GM21367 (cell line): Measurements from ENCODE around the gene TRIP6.

ENCODE experiments used
- ATAC-seq: cut with Tn5 transposase; IDR thresholded peaks from one replicate; pipeline ENCODE4 v1.9.1; 2021; ENCODE audit not compliant: unreplicated experiment

TRIP6 gene

GRCh38 chr7:100867040-100867775 is at the start of gene TRIP6:
TSS of gene TRIP6 (plus strand) at chr7:100867387. CDS start at chr7:100867498, 111 bp downstream.
- no peak for ATAC-seq

GRCh38 chr7:100818366-100818765 is 48.8 kb upstream of the TRIP6 start:
- ATAC-seq = no peak

GRCh38 chr7:100818825-100819224 is 48.4 kb upstream of the TRIP6 start:
- no peak for ATAC-seq

- no peak for ATAC-seq
These were observed 47.6 kb upstream of the TRIP6 start for GRCh38 chr7:100819586-100819985.

GRCh38 chr7:100822236-100823139 is 44.7 kb upstream of the TRIP6 start:
- ATAC-seq = no peak

- ATAC-seq = no peak
These were observed 44.1 kb upstream of the TRIP6 start for GRCh38 chr7:100823140-100823525.

GRCh38 chr7:100823534-100823933 is 43.7 kb upstream of the TRIP6 start:
- ATAC-seq = no peak

GRCh38 chr7:100824499-100825214 is 42.5 kb upstream of the TRIP6 start:
- ATAC-seq = no peak

- no peak for ATAC-seq
These were observed 41.9 kb upstream of the TRIP6 start for GRCh38 chr7:100825215-100825671.

- no peak for ATAC-seq
These were observed 41.3 kb upstream of the TRIP6 start for GRCh38 chr7:100825751-100826513.

GRCh38 chr7:100826514-100827329 is 40.5 kb upstream of the TRIP6 start:
- no peak for ATAC-seq

GRCh38 chr7:100827330-100828226 is 39.6 kb upstream of the TRIP6 start, which contains the start of gene EPHB4:
TSS of gene EPHB4 (minus strand) at chr7:100827523. CDS start at chr7:100827030, 493 bp downstream.
- no peak for ATAC-seq

GRCh38 chr7:100829150-100829716 is 38.0 kb upstream of the TRIP6 start:
- ATAC-seq = no peak

- no peak for ATAC-seq
These were observed 36.8 kb upstream of the TRIP6 start for GRCh38 chr7:100830396-100830795.

GRCh38 chr7:100832281-100832633 is 34.9 kb upstream of the TRIP6 start:
- no peak for ATAC-seq

GRCh38 chr7:100835903-100836811 is 31.0 kb upstream of the TRIP6 start:
- no peak for ATAC-seq

- no peak for ATAC-seq
These were observed 30.4 kb upstream of the TRIP6 start for GRCh38 chr7:100836812-100837098.
